Gastroesophageal sphincter (tissue), 4 donors: ENCODE data around the gene TAF3. TPM values are rescaled to one million over a fixed set of nuclear protein-coding genes. Genes with fewer than 3 reads are reported as not detected.

Source experiments
- ATAC-seq: fragments of 150-250 bp; one replicate; pipeline ENCODE4 v1.9.1; 2016; ENCODE audit warnings: mild to moderate bottlenecking, moderate library complexity
- H3K27ac ChIP-seq, 4 donors: fragments of 200-600 bp; sonication (generic) in 3 of 4; 1 replicate in 3 of 4; 2 replicates in 1 of 4; pipeline ENCODE4 v1.5.1; 2016 to 2019
- H3K27me3 ChIP-seq: fragments of 200-600 bp; sonication (generic); one replicate; pipeline ENCODE4 v1.5.1; 2019
- H3K36me3 ChIP-seq, 2 donors: fragments of 200-600 bp; sonication (generic); one replicate each; pipeline ENCODE4 v1.5.1; 2019; ENCODE audit warnings: control low read depth in 1 of 2
- H3K4me1 ChIP-seq, 3 donors: fragments of 200-600 bp; sonication (generic); 1 replicate in 2 of 3; 2 replicates in 1 of 3; pipeline ENCODE4 v1.5.1; 2016 to 2019; ENCODE audit warnings: control low read depth in 2 of 3
- H3K4me3 ChIP-seq, 2 donors: fragments of 200-600 bp; sonication (generic); one replicate each; pipeline ENCODE4 v1.5.1; 2019; ENCODE audit warnings: mild to moderate bottlenecking in 1 of 2, moderate library complexity in 1 of 2
- H3K9me3 ChIP-seq, 3 donors: fragments of 200-600 bp; sonication (generic); one replicate each; pipeline ENCODE4 v1.5.1; 2017 to 2019; ENCODE audit warnings: control low read depth in 2 of 3
- EP300 ChIP-seq: sonication (generic); formaldehyde crosslinking; IDR thresholded peaks from one replicate; pipeline ENCODE4 v1.6.1; 2017; ENCODE audit warnings: antibody characterized with exemption, mild to moderate bottlenecking
- POLR2A ChIP-seq, 2 donors: fragments of 450-650 bp; IDR thresholded peaks; one replicate each; pipeline ENCODE4 v1.6.1; 2017; ENCODE audit warnings: antibody characterized with exemption in 2 of 2, mild to moderate bottlenecking in 2 of 2, moderate library complexity in 1 of 2
- POLR2AphosphoS5 ChIP-seq: sonication (generic); formaldehyde crosslinking; IDR thresholded peaks from one replicate; pipeline ENCODE4 v1.6.1; 2017; ENCODE audit warnings: antibody characterized with exemption
- WGBS, 2 donors: methylation state at CpG; one replicate each; pipeline ENCODE4 v1.1.5; 2018; ENCODE audit warnings: low coverage in 1 of 2; 5-methylcytosine and 5-hydroxymethylcytosine counted together
- total RNA-seq, 4 donors: library from RNA; depleted of rRNA; stranded (reverse); fragments of >200 nt; gene quantifications; one replicate each; pipeline ENCODE4 v1.1.0, GENCODE V29; 2016
- TF ChIP-seq, protein P1 (sequence below), 4 experiments: fragments of 200-600 bp in 2 of 4; fragments of 450-650 bp in 2 of 4; sonication (generic) in 1 of 4; IDR thresholded peaks; one replicate each; pipeline ENCODE4 v1.5.1; 2017 to 2019; ENCODE audit warnings: antibody characterized with exemption in 4 of 4, mild to moderate bottlenecking in 2 of 4, moderate library complexity in 2 of 4

TAF3 gene
- total RNA-seq, 4 donors from 2014 or later, result 5.7 to 11.8 (median 8.8) TPM

DNA sequence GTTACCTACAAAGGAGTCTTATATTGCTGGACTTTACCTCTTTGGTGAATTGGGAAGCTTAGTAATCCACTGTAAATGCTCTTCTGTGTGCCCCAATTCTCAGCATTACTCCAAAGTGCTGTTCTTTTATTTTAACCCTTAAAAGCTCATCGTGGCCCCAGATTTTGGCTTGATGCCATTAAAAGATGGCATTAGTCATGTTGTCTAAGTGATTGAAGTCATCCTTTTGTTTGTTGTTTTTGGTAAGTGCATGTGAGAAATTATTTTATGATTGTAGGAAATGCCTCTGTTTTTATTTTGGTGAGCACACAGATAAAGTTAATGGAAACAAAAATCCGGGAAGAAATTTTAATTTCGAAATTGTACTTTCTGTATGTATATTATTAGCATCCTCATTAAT, 153.6 kb downstream of the TAF3 start:
- H3K4me1 ChIP-seq, result no peaks in the 10 kb centered on the region
- H3K9me3 ChIP-seq, result no peaks in the 10 kb centered on the region
- 74 to 83% methylated on average over 3 of the region's 3 CpGs for WGBS, 2 donors
- no peaks in the 10 kb centered on the region for H3K27me3 ChIP-seq
- no peak overlapping the region for H3K27ac ChIP-seq
- TF ChIP-seq, protein P1, sequence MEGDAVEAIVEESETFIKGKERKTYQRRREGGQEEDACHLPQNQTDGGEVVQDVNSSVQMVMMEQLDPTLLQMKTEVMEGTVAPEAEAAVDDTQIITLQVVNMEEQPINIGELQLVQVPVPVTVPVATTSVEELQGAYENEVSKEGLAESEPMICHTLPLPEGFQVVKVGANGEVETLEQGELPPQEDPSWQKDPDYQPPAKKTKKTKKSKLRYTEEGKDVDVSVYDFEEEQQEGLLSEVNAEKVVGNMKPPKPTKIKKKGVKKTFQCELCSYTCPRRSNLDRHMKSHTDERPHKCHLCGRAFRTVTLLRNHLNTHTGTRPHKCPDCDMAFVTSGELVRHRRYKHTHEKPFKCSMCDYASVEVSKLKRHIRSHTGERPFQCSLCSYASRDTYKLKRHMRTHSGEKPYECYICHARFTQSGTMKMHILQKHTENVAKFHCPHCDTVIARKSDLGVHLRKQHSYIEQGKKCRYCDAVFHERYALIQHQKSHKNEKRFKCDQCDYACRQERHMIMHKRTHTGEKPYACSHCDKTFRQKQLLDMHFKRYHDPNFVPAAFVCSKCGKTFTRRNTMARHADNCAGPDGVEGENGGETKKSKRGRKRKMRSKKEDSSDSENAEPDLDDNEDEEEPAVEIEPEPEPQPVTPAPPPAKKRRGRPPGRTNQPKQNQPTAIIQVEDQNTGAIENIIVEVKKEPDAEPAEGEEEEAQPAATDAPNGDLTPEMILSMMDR (IDR thresholded peaks at IDR 0.05), result no peak
- no peak for TF ChIP-seq EP300
- no peak for ATAC-seq
- H3K4me3 ChIP-seq, result no peak overlapping the region
- peaks cover 0 to 3% of the 10 kb centered on the region in 2 donors for H3K36me3 ChIP-seq

DNA sequence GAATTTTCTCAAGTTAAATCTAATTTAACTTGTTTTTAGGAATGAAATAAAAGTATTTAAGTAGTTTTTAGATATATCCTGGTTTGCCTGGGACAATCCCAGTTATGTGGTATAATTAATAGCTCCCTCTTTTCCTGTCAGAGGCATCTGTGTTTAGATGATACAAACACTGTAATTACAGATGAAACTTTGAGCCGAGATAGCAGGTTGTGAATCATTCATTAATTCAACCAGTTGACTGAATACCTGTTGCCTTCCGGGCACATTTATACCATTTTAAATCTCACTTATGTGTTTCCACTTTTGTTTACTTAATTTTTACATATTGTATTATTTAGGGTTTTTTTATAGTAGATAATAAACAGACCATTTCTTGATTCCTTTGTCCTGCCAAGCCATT, 154.1 kb downstream of the TAF3 start:
- Histone ChIP-seq H3K4me3 (no peak overlapping the region), H3K27me3 (no peaks in the 10 kb centered on the region), H3K4me1 (no peaks in the 10 kb centered on the region), H3K27ac (no peak overlapping the region), H3K9me3 (no peaks in the 10 kb centered on the region), H3K36me3 (peaks cover 0 to 4% of the 10 kb centered on the region in 2 donors)
- ATAC-seq, result no peak
- WGBS, 2 donors, result 92 to 94% methylated on average over 2 of the region's 2 CpGs
- no peak for TF ChIP-seq POLR2AphosphoS5
- no peak for TF ChIP-seq POLR2A (IDR thresholded peaks at IDR 0.05)
- TF ChIP-seq EP300, result no peak
- TF ChIP-seq, protein P1 (IDR thresholded peaks at IDR 0.05), result no peak

DNA sequence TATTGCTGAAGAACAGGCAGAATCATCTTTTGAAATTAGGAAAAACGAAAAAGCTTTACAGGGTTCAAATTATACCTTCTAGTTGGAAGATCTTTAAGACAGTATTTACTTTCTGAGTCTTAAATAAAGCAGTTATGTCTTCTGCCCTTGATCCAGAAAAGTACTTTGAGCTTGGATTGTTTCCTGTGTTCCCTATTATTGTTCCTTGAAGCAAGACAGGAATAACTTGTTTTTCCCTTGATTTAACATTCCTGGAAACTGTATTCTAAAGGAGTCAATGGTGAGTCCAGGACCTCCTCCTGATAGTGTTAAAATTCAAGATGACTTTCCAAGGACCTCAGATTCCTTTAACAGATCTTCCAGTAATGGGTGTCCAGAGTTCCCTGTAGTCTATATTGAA, 161.9 kb downstream of the TAF3 start:
- Histone ChIP-seq H3K27me3 (no peaks in the 10 kb centered on the region), H3K27ac (no peak overlapping the region), H3K9me3 (no peaks in the 10 kb centered on the region), H3K36me3 (peaks cover 0 to 32% of the 10 kb centered on the region in 2 donors), H3K4me3 (no peak overlapping the region), H3K4me1 (no peaks in the 10 kb centered on the region)
- ATAC-seq, result no peak
- TF ChIP-seq POLR2AphosphoS5, result no peak
- 50 to 80% methylated on average over 1 of the region's 1 CpG for WGBS, 2 donors

DNA sequence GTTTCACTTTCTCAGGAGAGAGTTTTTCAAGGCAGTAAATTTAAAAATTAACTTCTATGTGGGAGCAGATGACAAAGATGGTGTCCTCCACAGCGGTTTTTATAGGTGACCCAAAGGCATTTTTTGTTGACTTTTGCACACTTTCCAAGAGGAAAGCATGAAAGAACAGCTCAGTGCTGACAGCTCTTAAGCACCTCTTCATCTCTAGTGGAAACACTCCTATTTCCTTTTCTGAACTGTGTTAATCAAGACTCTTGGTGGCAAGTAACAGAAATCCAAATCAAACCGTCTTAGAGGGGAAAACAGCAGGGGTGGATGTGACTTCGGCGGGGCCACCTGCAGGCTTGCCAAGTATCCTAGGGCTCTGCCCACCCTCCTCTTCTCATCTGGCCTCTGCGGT, 164.4 kb downstream of the TAF3 start:
- H3K4me3 ChIP-seq, result no peak overlapping the region
- H3K9me3 ChIP-seq, result no peaks in the 10 kb centered on the region
- no peak for ATAC-seq
- H3K4me1 ChIP-seq, result no peaks in the 10 kb centered on the region
- H3K36me3 ChIP-seq, result peaks cover 0 to 24% of the 10 kb centered on the region in 2 donors
- H3K27ac ChIP-seq, result no peak overlapping the region
- no peaks in the 10 kb centered on the region for H3K27me3 ChIP-seq
- TF ChIP-seq POLR2A (IDR thresholded peaks at IDR 0.05) (no peak), EP300 (no peak), POLR2AphosphoS5 (no peak)
- TF ChIP-seq, protein P1 (IDR thresholded peaks at IDR 0.05), result no peak
- WGBS, 2 donors, result 84 to 93% methylated on average over 1 to 2 of the region's 5 CpGs

DNA sequence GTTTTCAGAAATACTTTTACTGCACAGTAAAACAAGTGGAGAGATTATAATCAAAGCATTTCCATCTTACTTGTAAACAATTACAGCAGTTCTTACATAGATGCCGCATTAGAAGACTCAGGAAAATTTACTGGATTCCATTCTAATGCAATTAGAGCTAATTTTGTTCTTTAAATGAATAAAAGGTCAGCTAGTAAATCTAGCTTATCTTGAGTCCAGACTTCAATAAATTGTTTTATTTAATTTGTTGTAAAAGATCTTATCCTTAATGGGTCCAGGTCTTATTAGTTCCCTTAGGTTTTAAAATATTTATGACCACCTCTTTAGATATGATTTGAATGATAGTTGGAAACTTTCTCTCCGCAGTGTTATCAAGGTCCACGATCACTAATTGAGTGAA, 166.0 kb downstream of the TAF3 start:
- TF ChIP-seq, protein P1 (IDR thresholded peaks at IDR 0.05), result no peak
- TF ChIP-seq EP300 (no peak), POLR2AphosphoS5 (no peak), POLR2A (IDR thresholded peaks at IDR 0.05) (no peak)
- WGBS, 2 donors, result 93 to 97% methylated on average over 3 of the region's 3 CpGs
- Histone ChIP-seq H3K27ac (no peak overlapping the region), H3K4me3 (no peak overlapping the region), H3K9me3 (no peaks in the 10 kb centered on the region), H3K36me3 (peaks cover 0 to 13% of the 10 kb centered on the region in 2 donors), H3K4me1 (no peaks in the 10 kb centered on the region), H3K27me3 (no peaks in the 10 kb centered on the region)
- no peak for ATAC-seq

DNA sequence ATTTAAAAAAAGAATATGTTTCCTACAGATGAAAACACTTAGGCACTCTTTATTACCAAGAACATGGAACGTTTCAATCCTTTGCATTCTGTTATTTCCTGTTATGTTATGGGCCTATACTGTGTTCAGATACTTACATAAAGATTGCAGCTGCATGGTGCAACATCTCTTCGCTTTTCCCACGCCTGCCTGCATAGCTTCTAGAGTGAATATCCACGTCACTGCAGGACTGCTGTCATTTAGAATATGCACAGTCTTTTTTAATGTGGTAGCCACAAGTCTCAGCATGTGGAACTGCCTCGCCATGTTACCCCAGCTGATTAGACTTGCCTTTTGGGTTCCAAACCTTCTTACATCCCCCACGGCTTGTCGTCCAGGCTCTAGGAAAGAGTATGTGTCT, 166.6 kb downstream of the TAF3 start:
- Histone ChIP-seq H3K36me3 (peaks cover 0 to 13% of the 10 kb centered on the region in 2 donors), H3K9me3 (no peaks in the 10 kb centered on the region), H3K27me3 (no peaks in the 10 kb centered on the region), H3K4me3 (no peak overlapping the region), H3K4me1 (no peaks in the 10 kb centered on the region), H3K27ac (no peak overlapping the region)
- TF ChIP-seq, protein P1 (IDR thresholded peaks at IDR 0.05), result no peak
- TF ChIP-seq EP300 (no peak), POLR2A (IDR thresholded peaks at IDR 0.05) (no peak), POLR2AphosphoS5 (no peak)
- no peak for ATAC-seq
- WGBS, 2 donors, result 83 to 84% methylated on average over 7 of the region's 7 CpGs
